HG02870 (cell line): ENCODE measurements around the gene KRT10.
"Not testable (repeated sequence)": the region's sequence is repeated elsewhere in the genome, so short reads cannot be mapped to it uniquely, and the experiment has no call there.

Source experiments
- ATAC-seq: cut with Tn5 transposase; IDR thresholded peaks from one replicate; pipeline ENCODE4 v1.9.1; 2021; ENCODE audit warnings: mild to moderate bottlenecking, moderate library complexity; ENCODE audit not compliant: unreplicated experiment

Gene KRT10

DNA sequence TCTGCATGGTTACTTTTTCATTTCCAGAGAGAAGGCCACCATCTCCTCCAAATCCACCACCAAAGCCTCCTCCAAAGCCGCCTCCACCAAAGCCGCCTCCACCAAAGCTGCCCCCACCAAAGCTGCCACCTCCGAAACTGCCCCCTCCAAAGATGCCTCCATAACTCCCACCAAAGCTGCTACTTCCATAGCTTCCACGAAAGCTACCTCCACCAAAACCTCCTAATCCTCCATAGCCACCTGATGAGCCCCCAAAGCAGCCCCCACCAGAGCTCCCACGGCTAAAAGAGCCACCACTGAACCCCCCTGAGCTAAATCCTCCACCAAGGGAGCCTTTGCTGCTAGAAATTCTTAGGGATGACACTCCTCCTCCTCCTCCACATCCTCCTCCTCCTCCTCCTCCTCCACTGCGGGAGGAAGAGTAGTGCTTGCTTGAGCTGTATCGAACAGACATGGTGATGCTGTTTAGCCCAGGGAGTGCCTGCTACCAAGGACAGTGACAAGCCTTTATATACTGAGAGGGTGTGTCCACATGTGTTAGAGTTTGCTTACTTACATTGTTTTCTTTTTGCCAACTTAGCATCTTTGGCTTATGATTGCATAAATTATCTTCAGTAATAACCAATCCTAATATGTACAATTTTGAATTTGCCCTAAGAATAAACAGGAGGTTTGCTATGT lies at the start of gene KRT10:
Gene KRT10 (minus strand): TSS at position 483 of the 681 bp plus-strand sequence. CDS start 29 bp downstream, at position 454.
- no peak for ATAC-seq

DNA sequence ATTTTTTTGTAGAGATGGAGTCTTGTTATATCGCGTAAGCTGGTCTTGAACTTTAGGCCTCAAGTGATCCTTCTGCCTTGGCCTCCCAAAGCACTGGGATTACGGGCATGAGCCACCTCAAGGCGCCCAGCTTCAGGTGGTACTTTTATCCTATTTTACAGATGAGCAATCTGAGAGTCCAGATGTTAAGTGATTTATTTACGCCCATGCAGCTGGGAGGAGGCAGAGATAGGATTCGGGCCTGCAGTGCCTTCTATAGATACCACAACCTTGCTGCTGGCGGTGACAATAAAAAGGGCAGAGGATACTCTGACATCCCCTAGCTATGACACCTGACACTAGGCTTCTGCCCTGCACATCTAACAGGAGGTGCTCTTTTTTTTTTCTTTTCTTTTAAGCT lies 48.9 kb upstream of the KRT10 start:
- ATAC-seq = no peak

- no peak for ATAC-seq
These were observed 47.7 kb upstream of the KRT10 start for GRCh38 chr17:40870136-40870535.

DNA sequence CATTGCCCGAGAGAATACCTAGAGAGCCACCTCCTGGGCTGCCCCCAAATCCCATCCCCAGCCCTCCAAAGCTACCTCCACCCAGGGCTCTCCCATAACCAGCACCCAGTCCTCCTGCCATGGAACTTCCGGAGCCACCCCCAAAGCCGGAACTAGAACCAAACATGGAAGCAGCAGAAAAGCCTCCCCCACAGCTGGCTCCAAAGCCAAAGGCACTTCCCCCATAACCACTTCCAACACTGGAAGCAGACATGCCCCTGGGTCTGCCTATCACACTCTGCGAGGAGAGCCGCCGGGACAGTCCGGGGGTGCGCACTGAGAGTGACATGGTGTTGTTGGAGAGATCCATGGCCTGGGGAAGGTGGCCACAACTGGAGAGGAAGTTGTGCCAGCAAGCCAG lies 44.4 kb upstream of the KRT10 start, which contains the start of gene KRT12:
Gene KRT12 (minus strand): TSS at position 386 of the 400 bp plus-strand sequence. CDS start 37 bp downstream, at position 349.
- no peak for ATAC-seq

GRCh38 chr17:40864661-40865390 lies 42.4 kb upstream of the KRT10 start:
- no peak for ATAC-seq

GRCh38 chr17:40862985-40863733 lies 40.7 kb upstream of the KRT10 start:
- ATAC-seq = no peak

DNA sequence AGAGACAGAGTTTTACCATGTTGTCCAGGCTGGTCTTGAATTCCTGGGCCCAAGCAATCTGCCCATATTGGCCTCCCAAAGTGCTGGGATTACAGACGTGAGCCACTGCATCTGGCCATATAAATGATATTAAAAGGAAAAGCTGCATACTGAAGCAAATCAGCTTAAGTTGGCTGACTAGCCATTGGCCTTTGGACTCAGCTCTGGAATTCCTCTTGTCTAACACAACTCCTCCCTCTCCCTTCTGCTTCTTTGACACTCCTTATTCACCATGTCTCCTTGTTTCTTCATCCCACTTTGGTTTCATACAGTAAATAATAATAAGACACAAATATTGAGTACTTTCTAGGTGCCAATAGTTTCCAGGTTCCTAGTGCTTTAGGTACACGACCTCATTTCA lies 37.1 kb upstream of the KRT10 start:
- no peak for ATAC-seq

DNA sequence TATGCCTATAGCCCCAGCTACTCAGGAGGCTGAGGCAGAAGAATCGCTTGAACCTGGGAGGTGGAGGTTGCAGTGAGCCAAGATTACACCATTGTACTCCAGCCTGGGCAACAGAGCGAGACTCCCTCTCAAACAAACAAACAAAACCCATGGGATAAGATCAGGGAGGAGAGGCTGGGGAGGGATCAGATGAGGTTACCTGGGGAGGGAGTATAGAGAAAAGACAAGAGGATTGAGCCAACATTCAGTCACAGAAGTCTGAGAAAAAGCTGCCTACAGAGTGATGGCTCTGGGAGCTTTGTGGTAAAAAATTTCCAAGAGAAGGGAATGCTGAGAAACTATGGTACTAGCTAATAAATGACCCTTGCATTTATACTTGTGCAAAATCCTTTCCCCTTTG lies 36.3 kb upstream of the KRT10 start:
- ATAC-seq = not testable (repeated sequence)

DNA sequence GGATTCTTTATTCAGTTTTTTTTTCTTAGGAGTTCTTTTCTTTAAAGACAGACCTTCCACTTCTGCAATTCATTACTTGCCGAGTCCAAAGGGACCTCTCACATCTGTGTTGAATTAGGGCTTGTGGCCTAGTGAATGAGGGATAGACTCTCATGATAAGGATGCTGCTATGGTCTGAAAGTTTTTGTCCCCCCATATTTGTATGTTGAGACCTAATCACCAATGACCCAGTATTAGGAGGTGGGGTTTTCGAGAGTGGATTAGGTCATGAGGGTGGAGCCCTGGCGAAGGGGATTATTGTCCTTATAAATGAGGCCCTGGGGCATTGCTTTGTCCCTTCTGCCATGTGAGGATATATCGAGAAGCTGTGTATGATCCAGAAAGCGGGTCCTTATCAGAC lies 35.1 kb upstream of the KRT10 start:
- ATAC-seq = no peak

- ATAC-seq = no peak
These were observed 31.9 kb upstream of the KRT10 start for GRCh38 chr17:40854175-40854814.

DNA sequence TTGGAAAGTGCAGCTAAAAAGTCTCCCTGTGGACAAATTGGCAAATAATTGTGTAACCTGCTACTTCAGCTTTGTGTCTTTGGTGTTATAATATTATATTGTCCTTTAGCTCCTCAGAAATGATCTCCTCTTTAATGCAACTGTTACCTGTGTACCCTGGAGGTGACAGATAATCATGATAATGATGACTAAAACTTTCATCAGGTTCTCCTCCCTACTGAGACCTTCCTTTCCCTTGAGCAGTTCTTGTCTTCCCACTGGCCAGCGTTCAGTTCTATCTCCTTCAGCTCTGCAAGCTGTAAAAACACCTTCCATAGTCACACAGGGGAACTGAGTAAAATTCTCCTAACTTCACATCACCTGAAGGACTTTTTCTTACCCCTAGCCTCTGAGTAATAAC lies 29.9 kb upstream of the KRT10 start:
- no peak for ATAC-seq

GRCh38 chr17:40850293-40850972 lies 28.0 kb upstream of the KRT10 start:
- ATAC-seq = no peak

DNA sequence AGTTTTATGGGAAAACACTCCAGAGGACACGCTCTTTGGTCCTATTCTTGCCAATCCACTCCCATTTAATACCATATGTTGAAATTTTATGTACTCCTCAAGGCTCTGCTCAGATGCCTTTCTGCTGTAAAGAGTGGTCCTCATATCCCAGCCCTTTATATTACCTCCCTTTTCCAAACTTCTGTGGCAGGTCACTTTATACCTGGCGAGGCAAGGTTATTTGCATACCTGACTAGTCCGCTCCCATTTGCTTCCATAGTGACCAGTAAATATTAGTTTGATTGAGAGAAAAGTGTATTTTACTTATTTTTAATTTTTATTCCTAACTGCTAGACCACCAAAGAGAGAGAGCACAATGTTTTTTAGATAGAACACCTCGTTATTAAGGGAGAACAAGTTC lies 27.3 kb upstream of the KRT10 start:
- no peak for ATAC-seq

DNA sequence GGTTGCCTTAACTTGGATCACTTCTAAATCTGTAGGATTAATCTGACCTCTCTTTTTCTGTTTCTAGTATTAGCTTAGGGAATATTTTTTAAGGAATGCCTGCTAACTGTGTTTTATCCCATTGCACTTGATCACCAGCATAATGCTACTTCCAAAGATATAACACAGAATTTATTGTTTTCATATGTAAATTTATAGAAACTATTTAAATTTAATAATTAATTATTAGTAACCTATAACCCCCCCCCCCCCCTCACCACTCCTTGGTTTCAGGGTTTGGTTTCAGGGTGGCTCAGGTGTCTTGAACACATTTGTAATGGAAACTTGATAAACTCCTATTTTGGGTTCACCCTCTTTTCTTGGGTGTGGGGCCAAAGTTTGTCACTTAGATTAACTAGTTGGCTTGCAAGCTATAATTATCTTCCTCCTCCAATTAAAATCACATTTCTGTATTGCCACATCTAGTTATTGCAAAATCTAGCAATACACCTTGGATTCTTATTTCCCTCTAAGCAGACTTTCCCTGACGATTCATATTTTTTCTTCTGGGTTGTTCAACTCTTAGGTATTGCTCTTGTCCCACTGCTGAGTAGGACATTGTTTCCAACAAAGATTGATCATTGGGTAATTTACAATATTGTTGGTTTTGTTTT lies 26.3 kb upstream of the KRT10 start:
- ATAC-seq = no peak

GRCh38 chr17:40846515-40847144 lies 24.2 kb upstream of the KRT10 start:
- ATAC-seq = no peak

GRCh38 chr17:40844671-40845107 lies 22.3 kb upstream of the KRT10 start:
- ATAC-seq = no peak

- no peak for ATAC-seq
These were observed 20.8 kb upstream of the KRT10 start for GRCh38 chr17:40843242-40843641.

- no peak for ATAC-seq
These were observed 18.8 kb upstream of the KRT10 start for GRCh38 chr17:40841246-40841645.

GRCh38 chr17:40839194-40839593 lies 16.8 kb upstream of the KRT10 start:
- ATAC-seq = no peak

DNA sequence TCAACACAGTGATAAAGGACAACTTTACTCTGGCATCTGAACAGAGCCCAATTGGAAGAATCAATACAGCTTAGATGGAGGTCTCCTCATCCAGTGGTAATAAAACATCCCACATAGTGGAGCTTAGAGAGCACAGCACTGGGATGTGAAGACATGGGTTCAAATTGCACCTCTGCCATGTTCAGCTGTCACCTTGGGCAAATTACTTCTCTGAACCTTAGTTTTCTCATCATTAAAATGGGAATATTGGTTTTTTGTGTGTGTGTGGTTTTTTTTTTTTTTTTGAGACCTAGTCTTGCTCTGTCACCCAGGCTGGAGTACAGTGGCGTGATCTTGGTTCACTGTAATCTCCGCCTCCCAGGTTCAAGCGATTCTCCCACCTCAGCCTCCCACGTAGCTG lies 13.6 kb upstream of the KRT10 start:
- no peak for ATAC-seq
